HPDE6-E6E7 (cell line): ENCODE data around the gene ALDH3B2.
"Not testable (repeated sequence)": the region's sequence is repeated elsewhere in the genome, so short reads cannot be mapped to it uniquely, and the experiment has no call there.

ENCODE experiments used
- DNase-seq: peaks from one replicate; pipeline ENCODE4 v3.0.0; 2011; ENCODE audit warnings: missing footprints; ENCODE audit errors: extremely low spot score

Gene ALDH3B2

DNA sequence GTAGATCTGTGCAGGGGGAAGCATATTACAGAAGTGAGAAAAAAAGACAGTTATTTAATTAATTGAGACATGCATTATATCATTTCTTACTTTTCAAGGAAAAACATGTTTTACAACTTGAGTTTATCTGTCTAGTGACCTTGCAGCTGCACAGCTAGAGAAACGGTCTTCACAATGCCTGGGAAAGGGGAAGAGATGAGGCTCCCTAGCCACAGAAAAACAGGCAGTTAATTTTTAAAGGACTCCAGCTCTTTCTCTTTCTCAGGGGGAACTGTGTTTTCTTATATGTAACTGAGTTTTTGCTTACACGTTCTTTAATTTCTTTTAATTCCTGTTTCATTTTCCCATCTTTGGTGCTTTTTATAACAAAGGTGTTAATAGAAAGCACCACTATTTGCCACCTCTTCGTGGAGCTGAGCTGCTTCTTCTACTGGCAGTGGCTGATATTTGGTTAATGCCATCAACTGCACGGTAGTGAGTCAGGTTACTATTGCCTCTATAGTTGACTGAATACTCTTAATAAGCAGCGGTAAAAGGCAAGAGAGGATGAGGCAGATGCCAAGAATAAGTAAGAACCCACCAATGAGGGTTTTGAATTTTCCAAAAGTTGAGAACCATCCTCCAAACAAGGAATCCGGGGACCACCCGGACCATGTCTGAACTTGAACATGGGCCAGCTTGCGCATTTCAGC, 11.4 kb upstream of the ALDH3B2 start:
- not testable (repeated sequence) for DNase-seq

- DNase-seq, result not testable (repeated sequence)
These were observed 8.0 kb upstream of the ALDH3B2 start for GRCh38 chr11:67682126-67683034.

GRCh38 chr11:67680696-67681470, 6.5 kb upstream of the ALDH3B2 start:
- DNase-seq, result no peak

- DNase-seq, result no peak
These were observed 780 bp upstream of the ALDH3B2 start for GRCh38 chr11:67675058-67675747.

DNA sequence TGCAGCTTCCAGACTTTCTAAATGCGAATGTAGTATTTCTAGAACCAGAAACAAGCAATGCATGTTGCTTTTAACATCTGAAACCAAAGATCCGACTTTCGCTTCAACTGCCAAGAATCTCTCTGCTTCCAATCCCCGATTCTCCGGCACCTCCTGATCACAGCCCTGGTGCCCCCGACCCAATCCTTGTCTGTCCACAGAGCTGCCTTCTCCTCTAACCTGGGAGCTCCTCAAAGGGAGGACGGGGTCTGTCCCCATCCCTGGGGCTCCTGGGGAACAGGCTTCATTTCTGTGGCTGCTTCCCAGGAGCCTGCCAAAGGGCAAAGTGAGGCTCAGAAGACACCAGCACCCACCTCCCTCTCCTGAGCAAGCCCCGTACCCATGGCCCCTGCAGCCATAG, 521 bp downstream of the ALDH3B2 start:
- no peak for DNase-seq

DNA sequence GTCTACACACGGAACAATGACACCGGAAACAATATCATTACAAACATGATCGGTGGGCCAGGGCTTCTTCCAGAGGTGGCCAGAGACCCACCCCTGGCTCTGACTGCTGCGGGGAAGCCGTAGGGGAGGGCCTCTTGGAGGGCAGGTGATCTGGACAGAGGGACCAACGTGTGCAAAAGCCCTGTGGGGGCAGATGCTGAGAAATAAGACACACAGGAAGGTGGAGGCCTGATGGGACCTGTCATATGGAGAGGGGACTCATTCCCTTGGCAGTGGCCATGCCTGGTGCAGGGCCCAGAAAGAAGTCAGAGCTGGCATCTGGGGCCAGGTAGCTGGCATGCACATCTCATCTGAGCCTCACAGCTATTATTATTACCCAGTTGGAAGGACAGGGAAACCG, 1.1 kb downstream of the ALDH3B2 start:
- DNase-seq, result no peak

DNA sequence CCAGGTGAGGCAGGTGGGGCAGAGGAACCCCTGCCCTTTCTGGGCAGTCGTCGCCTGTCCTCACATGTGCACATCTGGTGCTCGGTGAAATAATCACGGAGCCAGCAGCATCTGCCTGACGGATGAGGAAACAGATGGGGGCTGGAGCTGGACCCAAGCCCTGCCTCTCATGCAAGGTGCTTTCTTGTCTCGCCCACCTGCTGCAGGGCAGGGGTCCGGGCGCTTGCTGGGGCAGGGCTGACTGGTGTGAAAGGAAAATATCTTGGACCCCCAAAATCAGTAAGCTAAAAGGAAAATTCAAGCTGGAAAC, 3.3 kb downstream of the ALDH3B2 start:
- DNase-seq, result no peak

GRCh38 chr11:67670316-67671210, 3.9 kb downstream of the ALDH3B2 start:
- no peak for DNase-seq

GRCh38 chr11:67668192-67668551, 6.3 kb downstream of the ALDH3B2 start:
- DNase-seq, result no peak

DNA sequence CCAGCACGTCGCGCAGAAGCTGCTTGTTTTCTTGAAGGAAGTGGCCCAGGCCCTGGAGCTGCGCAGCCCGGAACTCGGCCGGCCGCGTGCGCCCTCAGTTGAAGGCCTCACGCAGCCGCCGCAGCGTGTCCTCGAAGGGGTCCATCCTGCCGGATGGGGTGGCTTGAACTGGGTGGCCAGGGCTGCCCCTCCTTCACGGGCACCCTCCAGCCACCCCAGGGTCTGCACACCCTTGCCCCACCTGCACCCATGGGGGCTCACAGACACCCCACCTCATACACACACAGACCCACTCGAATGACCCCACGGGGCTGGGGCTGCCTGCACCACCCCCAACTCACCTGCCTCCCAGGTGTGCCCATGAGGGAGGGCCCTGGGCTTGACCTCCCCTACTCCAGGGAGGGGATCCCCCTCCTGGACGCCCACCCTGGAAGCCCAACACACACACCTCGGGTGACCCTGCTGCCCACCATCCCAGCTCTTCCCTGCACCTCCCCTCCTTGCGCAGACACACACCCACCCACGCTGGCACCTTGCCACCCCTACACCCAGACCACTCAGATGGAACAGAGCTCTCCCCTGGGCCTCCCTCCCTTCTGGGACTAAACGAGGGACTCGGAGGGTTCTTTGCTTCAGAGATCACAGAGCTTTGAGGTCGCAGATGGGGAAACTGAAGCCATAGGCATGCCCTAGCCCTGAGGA, 6.8 kb downstream of the ALDH3B2 start:
- DNase-seq, result no peak

GRCh38 chr11:67666676-67667489, 7.5 kb downstream of the ALDH3B2 start:
- no peak for DNase-seq

DNA sequence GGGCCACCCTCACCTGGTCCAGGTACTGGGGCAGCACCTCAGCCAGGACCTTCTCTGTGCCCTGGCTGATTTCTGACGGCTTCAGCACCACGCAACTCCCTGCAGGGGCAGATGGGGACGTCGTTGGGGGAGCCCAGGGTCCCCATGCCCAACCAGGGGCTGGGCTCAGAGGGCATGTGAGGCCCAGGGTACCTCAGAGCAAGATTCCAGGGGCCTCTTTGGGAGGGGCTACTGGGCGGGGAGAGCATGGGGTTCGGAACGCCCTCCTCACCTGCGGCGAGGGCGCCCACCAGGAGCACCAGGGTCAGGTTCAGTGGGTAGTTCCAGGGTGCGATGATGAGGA, 8.1 kb downstream of the ALDH3B2 start:
- no peak for DNase-seq

DNA sequence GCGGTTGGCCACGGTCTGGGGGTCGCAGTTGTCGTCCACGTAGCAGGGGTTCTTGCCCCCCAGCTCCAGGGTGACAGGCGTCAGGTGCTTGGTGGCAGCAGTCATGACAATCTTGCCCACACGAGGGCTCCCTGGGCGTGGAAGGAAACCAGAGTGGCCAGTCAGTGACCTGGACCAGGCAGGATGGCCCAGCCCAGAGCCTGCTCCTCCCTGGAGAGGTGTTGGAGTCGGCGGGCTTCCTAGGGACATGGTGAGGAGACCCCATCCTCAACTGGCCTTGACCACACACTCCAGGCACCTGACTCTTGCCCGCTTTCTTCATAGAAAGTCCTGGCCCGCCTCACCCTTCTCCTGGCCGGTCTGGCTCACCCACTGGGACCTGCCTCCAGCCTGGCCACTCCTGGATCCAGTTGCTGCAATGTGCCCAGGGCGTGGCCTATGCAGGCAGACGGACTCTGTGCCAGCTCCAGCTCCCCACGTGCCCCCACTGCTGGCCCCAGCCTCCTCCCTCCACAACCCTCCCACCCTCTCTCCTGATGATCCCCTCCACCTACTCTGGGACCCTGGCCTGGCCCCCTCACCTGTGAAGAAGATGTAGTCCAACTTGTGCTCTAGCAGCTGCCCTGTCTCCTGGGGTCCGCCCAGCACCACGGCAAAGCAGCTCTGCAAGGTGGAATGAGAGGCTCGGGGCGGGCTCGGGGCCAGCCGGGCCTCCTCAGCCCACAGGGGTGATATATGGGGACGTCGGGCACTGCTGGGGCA, 8.7 kb downstream of the ALDH3B2 start:
- no peak for DNase-seq

DNA sequence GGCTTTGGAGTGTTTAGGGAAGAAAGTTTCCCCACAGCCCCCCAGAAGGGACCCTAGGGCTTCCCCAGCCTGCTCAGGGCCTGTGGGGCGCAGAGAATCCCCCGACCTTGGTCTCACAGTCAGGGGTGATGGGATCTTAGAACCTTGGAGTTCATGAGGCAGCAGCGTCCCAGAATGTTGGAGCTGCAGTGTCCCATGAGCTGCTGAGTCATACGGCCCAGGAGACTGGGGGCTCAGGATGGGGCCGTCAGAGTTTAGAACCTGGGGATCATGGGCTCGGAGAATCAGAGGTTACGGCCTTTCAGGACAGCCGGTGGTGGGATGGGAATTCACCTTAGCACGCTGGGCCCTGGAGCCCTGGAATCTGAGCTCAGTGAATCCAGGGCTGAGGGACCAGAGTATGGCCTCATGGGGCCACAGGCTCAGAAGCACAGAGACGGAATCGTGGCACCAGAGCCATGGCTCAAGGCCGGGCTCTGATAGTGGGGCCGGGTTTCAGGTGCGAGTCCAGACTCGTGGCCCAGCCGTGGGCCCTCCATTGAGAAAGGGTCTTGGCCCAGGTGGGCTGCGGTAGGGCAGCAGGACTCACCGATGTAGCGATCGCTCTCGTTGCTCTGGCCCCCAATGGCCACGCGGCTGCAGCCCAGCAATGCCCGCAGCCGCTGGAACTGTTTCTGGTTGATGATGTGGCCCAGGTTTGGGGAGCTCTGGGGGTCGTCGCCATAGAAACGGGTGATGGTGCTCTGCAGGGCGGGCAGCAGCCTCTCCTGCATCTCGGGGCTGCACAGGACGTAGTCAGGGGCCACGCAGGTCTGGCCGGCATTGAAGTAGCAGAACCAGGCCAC, 9.5 kb downstream of the ALDH3B2 start:
- no peak for DNase-seq

DNA sequence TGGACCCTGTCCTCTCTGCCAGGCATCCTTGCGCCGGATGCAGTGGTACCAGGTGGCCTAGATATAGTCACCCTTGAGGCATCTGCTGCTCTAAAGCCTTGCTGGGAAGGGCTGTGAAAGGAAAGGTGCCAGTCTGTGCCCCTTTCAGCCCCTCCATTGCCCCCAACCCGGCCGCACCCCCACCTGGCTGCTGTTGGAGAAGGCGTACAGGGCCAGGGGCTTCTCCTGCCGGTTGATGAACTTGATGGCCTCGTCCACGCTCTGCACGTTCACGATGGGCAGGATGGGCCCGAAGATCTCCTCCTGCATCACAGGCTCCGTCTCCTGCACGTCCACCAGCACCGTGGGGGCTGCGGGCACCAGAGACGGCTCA, 10.2 kb downstream of the ALDH3B2 start:
- no peak for DNase-seq

DNA sequence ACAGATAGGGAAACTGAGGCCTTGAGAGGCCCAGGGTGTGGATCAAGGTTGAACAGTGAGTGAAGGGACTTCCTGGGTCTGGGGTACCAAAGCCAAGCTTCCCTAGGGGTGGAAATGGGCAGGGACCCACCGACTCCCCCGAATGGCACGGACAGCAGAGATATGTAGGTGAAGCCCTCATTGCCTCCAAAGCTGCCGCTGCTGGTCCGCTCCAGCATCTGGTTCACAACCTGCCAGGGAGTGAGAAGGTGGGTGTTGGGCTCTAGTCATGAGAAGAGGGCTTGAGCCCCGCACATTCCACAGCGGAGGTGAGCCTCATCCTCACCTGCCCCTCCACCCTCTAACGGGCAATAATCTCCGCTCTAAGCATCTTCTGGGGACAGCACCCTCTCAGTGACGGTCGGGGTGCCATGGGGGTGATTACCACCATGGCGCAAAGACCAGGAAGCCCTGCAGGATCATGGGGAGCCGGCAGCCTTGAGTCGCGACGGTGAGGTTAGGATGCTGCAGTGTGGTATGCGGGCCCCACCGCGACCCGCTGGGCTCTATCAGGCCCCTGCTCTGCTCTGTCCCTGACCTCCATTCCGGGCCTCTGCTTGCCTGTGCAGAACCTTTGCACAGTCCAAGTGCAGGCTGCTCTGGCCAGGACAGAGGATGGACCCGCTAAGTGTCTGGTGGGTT, 10.8 kb downstream of the ALDH3B2 start:
- no peak for DNase-seq

DNA sequence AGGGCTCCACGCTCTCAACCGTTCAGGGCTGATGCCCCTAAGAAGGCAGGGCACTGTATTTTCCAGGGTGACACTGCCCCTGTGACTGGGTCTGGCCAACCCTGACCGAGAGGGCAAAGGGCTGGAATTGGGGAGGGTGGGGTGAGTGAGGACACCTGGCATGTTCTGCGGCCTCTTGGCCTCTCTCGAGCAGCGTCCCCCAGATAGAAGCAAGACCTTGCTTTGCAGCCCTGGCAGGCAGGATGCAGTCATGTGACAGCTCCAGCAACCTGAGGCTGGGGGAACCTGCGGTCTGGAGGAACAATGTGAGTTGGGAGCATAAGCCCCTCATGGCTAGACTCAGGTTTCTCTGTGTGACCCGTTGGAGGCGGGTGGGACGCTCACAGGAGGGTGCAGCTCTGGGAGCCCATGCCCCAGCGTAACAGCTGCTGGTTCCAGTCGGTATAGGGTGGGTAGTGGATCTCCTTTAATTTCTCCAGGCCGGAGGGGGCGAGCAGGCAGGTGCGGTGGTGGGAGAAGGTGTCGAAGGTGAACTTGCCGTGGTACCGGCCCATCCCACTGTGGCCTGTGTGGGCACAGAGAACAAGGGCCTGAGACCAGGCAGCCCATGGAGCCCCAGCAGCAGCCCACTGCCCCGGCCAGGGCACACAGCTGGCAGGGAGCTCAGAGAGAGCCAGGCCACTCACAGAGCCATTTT, 11.4 kb downstream of the ALDH3B2 start:
- DNase-seq, result no peak
